HG03571 (cell line): ENCODE measurements around the gene PITPNM3.

Experiments
- ATAC-seq: cut with Tn5 transposase; IDR thresholded peaks from one replicate; pipeline ENCODE4 v1.9.1; 2021; ENCODE audit not compliant: unreplicated experiment

The PITPNM3 gene

DNA sequence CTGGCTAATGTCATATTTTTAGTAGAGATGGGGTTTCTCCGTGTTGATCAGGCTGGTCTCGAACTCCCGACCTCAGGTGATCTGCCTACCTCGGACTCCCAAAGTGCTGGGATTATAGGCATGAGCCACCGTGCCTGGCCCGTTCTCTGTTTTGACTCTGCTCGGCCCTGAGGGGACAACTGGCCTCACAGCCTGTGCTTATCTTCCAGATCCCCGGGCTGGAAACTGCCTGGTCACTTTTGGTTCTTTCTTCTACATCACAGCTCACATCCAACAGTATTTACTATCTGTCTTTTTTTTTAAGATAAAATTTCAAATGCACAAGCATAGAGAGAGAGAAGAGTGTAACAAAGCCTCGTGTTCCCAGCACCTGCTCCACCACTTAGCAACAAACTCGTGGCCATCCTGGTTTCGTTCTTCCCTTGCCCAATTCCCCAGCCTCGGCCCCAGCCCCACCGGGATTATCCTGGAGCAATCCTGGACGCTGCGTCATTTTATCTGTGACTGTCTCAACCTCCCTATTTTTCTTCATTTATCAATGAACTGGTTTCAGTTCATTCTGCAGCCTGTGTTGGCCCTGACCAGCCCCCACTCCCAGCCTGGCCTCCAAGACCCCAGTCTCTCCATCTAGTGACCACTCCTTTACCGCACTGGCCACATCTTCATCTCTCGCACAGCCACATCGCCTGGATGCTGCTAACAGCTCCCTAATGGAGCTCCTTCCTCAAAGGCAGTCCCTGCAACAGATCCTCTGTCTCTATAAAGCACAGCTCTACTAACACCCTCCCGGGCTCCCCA is 91.0 kb downstream of the PITPNM3 start:
- ATAC-seq, result no peak

DNA sequence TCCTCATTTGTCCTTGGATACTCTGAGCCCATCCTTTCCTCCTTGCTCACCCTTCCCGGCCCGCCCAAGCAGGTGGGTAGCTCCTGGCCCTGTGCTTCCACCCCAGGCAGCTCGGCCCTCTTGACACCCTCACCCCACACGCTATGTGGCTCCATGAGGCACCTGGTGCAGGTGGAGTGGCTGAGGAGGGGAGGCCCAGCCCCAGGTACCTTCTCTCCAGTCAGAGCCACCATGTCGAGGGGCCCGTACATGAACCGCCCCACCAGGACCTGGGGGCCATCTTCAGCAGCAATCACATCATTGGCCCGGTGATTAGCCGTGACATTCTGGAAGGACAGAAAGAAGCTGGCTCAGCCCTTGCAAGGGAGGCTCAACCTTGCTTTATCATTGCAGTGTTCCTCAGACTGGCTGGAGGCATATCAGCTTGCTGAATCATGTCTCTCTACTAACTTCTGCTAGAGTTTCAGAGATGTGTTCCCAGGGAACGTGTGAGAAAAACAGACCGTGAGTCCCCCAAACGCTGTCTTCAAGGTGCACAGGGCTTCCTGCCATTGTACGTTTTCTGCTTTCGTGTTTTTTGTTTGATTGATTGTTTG is 91.8 kb downstream of the PITPNM3 start:
- ATAC-seq, result no peak

DNA sequence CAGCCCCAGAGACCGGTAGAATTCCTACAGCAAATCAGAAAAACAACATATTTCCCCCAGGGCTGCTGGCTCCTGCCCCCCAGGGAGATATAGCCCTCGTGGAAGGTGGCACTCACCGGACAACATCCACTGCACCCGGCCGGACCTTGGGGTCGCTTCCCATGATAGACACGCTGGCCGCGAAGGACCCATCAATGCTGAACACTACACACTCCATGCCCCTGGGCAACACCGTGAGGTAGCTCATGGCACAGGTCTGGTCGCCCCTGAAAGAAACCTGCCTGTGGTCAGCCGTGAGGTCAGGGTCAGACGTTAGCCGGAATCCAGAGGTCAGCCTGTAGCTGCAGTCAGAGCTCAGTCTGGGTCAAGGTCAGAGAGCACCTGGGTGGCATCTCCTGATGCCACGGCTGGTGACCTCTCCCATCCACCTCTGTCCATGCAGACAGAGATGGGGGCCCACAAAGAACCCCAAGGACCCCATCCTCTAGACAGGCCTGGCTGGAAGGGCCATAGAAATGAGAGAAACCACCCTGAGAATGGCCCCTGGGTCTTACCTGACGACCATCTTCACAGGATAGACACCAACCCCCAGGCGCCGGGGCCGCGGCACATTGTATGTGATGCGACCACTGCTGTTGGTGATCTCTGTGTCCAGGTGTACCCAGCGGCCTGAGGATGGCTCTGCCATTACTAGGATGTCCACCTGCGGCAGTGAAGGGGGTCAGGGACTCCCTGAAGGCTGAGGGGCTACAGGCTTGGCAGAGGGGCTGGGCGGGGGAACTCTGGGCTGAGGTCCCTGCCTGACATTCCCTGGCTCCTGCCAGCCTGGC is 92.5 kb downstream of the PITPNM3 start:
- no peak for ATAC-seq

DNA sequence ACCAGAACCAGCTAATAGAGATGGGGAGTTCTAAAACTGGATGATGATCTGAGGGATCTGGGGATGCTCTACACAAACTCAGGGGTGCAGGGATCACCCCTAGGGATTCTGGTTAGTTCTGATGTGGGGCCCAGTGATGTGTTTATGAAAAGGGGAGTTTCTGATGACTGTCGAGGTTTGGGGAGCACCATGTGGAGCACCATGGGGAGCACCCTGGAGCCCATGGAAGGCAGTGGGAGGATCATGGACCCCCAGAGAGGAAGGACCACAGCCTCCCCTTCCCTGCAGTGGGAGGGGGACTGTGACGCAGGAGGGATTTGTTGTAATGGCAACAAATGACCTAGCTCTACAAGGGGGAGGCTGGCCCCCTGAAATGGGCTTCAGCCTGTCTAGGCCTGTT is 93.7 kb downstream of the PITPNM3 start:
- no peak for ATAC-seq

DNA sequence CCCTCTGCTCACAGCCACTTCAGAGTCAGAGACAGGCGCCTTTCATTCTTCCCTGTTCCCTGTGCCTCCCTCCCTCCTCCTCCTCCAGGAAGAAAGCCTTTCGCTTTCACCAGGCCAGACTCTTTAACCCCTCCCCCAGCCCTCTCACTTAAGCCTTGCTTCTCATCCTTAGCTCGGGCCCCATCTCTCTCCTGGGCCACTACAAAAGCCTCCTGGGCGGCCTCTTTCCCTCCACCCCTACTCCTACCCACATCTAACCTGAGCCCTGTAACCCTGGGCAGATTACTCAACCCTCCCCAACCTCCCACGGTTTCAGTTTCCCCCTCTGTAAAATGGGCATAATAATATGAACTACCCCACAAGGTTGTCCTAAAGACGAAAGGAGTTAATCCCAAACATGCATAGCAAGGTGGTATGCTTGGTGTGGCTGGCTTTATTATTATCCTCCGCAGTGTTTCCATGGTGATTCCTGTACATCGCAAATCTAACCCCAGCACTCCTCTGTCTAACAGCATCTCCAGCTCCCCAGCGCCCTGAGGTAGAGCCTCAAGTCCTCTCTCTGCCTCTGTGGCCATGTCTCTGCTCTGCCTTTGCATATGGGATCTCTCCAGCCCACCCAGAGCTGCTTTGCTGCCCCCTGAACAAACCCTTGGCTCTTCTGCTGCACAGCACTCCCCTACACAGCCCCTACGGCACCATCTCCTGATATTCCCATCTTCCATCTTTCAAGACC is 94.4 kb downstream of the PITPNM3 start:
- ATAC-seq, result no peak

DNA sequence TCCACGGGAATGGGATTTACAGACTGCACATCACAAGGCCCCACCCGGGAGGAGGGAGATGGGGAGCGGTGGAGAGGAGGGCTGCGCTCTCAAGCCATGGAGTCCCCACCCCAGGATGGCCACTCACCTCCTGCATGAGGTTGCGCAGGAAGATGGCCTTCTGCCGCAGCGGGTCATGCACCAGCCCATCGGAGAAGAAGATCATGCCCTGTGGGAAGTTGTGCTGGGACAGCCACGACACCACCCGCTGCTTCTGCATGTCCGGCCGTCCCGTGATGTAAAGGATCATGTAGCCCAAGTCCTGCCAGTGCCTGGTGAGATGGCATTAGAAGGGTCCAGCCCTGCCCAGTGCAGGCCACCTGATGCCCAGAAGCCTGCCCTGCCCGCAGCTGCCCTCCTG is 95.1 kb downstream of the PITPNM3 start:
- no peak for ATAC-seq

DNA sequence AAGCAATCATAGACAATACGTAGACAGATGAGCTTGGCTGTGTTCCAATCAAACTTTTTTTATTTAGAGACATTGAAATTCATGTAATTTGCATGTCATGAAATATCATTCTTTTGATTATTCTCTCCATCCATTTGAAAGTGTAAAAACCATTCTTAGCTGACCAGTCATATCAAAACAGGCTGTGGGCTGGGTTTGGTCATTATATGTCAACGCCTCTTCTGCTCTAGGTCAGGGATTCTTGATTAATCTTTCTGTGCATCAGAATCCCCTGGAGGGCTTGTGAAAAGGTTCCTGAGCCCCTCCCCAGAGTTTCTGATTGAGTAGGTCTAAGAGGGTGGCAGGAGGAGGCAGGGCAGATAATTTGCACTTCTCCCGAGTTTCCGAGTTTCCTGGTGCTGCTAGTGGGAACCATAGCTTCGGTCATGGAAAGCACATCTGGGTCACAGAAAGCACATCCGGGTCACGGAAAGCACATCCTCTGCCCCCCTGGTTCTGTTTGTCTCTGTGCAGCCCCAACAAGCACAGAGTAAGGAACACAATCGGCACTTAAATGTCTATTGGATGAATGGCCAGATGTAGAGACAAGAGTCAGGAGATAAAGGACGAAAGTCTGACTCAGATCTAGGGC is 95.7 kb downstream of the PITPNM3 start:
- ATAC-seq, result no peak

DNA sequence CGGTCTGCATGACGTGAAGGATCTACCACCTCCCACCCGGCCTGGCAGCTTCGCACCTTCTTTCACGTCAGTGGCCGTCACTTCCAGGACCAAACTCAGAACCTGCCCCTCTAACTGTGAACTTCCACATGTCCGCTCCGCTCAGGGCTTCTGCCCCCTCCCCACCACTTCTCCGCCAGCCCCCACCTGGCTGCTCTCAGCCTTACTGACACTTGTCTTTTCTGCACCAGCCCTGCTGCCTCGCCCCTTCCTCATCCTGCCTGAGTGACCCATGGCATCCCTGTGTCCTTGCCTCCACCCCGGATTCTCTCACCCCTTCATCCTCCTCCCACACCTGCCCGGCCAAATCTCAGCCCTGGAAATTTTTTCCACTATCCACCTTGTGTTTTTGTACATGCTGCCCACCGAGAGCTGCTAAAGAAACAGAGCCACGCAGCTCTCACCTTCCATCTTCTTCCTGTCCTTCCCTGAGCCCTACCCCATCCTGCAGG is 97.8 kb downstream of the PITPNM3 start:
- ATAC-seq, result no peak

DNA sequence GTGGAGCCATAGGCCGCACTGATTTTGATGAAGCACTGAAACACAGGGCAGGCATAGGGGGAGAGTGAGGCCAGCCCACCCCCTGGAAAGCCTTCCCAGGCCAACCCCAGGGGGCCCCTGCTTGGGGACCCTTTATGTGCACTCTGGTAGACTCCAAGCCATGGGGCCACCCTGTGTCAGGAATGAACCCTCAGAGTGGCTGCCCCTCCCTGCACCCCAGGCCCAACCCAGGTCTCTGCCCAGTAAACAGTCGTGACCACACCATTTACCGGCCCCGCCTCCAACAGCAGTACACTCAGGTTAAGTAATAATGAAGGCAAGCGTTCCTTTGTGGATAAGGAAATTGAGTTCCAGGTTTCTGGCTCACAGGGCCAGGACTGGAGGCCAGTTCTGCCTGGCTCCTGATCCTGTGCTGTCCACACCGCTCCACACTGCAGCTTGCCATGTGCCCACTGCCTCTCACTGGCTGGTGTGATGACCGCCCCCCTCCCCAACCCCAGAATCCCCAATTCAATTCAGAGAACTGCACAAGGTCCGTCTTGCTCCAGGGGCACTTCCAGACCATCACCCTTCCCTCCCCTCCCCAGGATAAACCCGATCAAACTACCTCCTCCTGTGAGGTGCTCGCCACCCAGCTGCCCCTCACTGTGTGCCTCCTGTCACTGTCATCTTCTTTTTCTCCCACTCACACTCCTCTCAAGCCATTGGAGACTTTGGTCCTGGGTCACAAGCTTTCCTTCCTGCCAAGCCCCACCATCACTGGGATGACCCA is 98.5 kb downstream of the PITPNM3 start:
- ATAC-seq, result no peak

DNA sequence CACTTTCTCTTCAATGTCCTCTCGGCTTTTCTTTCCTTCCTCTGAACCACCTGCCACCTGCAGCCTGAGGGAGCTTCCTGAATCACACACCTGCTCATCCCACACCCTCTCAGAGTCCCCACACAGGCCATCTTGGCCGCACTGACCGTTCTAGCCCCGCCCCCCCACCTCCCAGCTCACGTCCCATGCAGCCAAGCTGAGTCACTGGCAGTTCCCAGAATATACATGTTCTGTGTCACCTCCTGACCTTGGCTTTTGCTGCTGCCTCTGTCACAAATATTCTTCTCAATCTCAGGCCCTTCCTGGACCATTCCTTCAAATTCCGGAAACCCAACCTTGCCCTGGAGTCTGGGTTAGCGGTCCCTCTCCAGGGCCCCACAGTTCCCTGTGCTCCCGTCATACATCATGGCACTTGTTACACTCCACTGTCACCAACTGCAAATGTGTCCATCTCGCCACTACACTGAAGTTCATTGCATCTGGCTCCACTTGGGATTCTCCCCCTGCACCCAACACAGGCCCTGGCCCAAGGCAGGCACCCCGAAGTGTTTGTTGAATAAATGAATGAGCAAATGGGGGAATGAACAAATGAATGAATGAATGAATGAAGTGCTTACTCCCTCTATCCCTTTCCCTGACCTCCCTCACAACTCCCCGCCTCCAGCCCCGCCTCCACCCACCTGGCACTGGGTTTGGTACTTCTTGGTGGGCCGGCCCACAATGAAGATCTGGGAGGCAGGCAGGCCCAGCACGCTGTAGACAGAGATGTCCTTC is 99.3 kb downstream of the PITPNM3 start:
- no peak for ATAC-seq

DNA sequence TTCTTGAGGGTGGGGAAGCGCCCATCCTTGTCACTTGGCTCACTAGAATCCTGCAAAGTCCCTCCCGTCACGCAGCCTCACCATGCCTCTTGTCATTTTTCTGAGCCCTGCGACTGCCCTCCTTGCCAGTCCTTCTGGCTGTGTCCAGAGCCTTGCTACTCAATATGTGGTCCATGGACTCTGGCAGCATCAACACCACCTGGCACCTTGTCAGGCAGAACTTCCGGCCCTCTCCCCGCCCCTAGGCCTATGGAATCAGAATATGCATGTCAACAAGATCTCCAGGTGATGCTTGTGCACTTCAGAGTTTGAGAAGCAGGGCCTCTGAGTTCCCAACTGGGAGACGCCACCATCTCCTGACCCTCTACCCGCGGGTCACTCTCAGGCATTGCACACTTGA is 100.0 kb downstream of the PITPNM3 start:
- no peak for ATAC-seq

DNA sequence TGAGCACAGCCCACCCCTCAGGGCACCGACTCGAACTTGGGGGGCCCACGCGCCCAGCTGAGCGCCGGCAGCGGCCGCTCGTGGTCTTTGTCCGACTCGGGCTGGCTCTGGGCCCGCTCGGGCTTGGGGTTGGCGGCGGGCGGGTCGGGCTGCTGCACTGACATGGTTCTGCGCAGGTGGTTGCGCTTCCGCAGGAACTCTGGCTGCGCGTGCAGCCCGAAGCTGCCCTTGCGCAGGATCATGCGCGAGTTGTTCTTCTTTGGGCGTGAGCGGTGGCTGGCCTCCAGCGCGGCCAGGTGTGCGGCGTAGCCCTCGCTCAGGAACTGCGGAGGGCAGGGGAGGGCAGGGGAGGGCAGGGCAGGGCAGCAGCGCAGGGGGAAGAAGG is 101.0 kb downstream of the PITPNM3 start:
- no peak for ATAC-seq

DNA sequence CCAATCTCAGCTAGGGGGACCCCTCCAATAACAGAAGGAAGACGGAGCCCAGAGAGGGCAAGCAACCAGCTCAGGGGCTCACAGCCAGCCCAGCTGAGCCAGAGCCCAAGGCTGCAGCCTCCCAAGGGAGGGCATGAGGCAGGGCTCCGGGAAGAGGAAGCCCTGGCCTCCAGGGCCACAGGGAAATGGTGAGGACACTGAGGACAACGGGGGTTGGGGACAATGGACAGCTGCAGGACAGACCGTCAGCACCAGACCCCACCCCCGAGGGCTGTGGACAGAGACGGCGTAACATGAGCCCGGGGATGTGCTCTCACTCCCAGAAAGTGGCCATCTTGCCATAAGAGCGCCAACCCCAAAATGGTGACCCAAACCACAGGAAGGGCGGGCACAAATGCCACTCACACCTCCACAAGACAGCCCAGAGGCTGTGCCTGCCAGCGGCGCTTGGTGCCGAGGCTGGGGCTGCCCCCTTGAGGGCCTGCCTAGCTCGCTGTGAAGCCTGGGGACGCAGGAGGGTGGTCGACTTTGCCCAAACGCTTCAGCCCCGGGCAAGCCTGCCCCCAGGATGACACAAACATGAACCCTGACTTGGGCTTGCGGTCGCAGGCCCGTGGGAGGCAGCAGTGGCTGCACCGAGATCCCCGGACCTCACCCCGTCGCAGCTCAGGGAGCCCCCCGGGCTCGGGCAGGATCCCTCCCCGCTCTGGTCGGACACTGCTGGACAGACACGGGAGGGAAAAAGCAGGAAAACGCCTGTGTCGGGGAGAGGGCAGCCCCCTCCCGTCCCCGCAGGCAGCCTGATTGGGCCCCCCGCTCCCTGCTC is 101.6 kb downstream of the PITPNM3 start:
- ATAC-seq, result no peak

DNA sequence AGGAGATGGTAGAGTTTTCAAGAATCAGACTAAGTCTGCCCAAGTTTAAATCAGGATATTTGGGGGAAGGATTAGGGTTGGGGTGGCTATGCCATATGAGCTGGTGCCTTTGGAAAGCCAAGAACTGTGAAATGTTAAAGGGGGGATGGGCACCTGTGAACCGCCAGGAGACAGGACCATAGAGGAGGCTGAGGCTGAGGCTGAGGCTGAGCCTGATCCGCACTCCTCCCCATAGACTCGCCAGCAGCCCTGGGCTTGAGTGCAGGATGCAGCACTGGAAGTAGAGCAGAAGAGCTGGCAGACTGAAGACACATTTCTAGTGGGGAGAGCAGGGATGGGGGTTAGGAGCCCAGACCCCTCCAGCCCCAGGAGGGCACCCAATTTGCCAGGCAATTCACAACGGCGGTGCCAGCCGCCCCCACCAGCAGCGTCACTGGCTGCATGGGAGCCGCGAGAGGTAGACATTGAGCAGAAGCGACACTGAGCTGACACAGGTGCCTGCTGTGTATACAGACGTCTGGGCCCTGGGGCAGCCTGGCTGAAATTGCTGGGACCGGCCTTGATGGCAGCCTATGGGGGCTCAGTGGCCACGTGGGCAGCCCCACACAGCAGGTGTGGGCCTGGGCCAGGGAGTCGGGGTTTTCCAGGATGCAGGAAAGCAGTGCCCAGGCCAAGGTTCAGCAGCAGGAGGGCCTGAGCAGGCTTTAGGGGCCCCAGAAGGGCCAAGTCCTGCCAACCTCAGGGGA is 102.9 kb downstream of the PITPNM3 start:
- no peak for ATAC-seq

DNA sequence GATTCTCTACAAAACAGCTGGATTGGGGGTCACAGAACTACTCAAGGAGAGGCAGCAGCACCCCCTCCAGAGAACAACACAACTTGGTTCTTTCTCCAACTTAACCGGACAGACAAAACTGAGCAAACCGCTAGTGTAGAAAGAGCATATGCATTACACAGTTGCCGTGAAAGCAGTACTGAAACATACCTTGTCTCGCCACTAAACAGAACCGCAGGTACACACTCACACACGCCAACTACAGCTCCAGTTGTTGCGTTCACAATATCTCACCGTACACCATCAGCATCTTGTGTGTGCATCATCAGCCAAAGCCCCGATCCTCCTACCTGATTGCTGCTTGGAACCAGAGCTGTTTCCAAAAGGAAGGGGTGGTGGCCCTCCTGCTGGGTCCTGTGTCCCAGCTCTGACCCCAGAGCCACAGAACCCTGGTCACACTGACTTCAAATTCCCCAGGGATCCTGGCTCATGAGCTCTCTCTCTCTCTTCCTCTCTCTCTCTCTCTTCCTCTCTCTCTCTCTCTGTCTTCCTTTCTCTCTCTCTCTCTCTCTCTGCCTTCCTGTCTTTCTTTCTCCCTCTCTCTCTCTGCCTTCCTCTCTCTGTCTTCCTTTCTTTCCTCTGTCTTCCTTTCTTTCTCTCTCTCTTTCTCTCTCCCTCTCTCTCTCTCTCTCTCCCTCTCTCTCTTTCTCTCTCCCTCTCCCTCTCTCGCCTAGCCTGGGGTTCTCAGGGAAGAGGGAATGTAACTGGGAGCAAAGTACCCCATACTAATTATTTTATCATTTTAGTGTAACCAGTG is 103.7 kb downstream of the PITPNM3 start:
- no peak for ATAC-seq

DNA sequence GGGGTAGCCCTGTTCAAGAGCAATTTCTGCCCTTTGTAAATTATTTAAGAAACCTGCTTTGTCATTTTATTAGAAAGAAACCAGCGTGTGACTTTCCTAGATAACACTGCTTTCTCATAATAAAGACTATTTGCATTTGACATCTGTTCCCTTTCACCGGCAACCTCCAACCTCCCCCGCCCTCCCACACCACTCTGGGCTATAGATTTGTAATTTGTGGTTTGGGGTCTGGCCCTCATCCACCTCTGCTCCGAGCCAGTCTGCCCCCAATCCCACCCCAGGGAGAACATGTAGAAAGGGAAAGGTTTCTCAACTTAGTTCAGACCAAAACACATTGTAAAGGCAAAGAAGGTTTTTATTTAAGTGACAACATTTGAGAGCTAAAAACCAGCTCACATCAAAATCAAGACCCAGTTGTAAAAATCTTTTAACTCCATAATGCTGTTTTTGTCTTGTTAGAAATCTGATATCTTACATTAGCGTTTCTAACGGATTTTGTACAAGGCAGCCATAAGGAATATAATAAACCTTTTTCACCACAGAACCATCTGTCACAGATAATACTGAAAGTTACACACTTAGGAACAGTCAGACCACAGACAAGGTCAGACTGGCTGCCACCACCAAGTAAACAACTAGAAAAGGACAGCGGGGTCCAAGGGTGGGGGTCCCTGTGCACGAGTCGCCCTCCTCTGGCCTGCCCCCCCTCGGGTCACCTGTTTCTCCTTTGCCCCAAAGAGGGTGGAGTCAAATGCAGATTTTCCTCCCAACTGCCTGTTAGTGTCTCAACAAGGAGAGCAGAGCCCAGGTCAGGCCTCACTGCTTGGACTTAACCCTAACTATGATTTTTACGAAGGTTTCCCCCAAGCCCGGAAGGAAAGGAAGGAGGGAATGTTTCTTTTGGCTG is 105.2 kb downstream of the PITPNM3 start:
- no peak for ATAC-seq
